ENCODE data around the gene CXCL6. TPM values are rescaled to one million over a fixed set of nuclear protein-coding genes. Genes with fewer than 3 reads are reported as not detected.

The CXCL6 gene
- total RNA-seq, 1 experiment from 2014 or later, result not detected

- Histone ChIP-seq H3K9ac (ENCODE audit: low read length) (no peak within 1 kb of the TSS), H3K27me3 (ENCODE audit: insufficient read depth, low read length) (no peaks in the 10 kb centered on the region), H3K9me3 (ENCODE audit: control insufficient read depth in 1 of 2, insufficient read depth in 1 of 2, low read depth in 1 of 2, low read length in 2 of 2) (no peaks in the 10 kb centered on the region), H3K4me3 (replicated peaks in 1 of 2; ENCODE audit: low read depth in 1 of 2, low read length in 2 of 2) (no peak within 1 kb of the TSS), H3K79me2 (ENCODE audit: insufficient read depth, low read length) (no peaks in the 10 kb centered on the region), H3K36me3 (ENCODE audit: control insufficient read depth in 1 of 2, insufficient read depth in 2 of 2, low read length in 2 of 2) (no peaks in the 10 kb centered on the region), H3K9me2 (ENCODE audit: insufficient read depth) (no peaks in the 10 kb centered on the region), H4K20me1 (ENCODE audit: insufficient read depth) (no peaks in the 10 kb centered on the region), H3K4me2 (ENCODE audit: low read length) (no peak within 1 kb of the TSS), H2AFZ (ENCODE audit: low read depth, low read length, poor library complexity, severe bottlenecking) (no peak within 1 kb of the TSS), H3K4me1 (ENCODE audit: control insufficient read depth in 1 of 2, insufficient read depth in 2 of 2, low read length in 2 of 2) (no peaks in the 10 kb centered on the region), H3K27ac (ENCODE audit: low read depth, low read length) (no peak within 1 kb of the TSS)
- ATAC-seq, result no peak
- RAD21 ChIA-PET (ENCODE audit: low non-redundant PET in 1 of 2, low total read pairs in 2 of 2, uncharacterized antibody in 2 of 2, unreplicated experiment in 2 of 2), result no interaction called here
- no peak for TF ChIP-seq YY1 (IDR thresholded peaks at IDR 0.05; ENCODE audit: extremely low read depth, insufficient replicate concordance, low read depth, low read length)
- TF ChIP-seq, protein P1, sequence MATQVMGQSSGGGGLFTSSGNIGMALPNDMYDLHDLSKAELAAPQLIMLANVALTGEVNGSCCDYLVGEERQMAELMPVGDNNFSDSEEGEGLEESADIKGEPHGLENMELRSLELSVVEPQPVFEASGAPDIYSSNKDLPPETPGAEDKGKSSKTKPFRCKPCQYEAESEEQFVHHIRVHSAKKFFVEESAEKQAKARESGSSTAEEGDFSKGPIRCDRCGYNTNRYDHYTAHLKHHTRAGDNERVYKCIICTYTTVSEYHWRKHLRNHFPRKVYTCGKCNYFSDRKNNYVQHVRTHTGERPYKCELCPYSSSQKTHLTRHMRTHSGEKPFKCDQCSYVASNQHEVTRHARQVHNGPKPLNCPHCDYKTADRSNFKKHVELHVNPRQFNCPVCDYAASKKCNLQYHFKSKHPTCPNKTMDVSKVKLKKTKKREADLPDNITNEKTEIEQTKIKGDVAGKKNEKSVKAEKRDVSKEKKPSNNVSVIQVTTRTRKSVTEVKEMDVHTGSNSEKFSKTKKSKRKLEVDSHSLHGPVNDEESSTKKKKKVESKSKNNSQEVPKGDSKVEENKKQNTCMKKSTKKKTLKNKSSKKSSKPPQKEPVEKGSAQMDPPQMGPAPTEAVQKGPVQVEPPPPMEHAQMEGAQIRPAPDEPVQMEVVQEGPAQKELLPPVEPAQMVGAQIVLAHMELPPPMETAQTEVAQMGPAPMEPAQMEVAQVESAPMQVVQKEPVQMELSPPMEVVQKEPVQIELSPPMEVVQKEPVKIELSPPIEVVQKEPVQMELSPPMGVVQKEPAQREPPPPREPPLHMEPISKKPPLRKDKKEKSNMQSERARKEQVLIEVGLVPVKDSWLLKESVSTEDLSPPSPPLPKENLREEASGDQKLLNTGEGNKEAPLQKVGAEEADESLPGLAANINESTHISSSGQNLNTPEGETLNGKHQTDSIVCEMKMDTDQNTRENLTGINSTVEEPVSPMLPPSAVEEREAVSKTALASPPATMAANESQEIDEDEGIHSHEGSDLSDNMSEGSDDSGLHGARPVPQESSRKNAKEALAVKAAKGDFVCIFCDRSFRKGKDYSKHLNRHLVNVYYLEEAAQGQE (IDR thresholded peaks at IDR 0.05; ENCODE audit: low read depth), result no peak
- no peak for TF ChIP-seq RAD21 (IDR thresholded peaks at IDR 0.05; ENCODE audit: low read depth)
- TF ChIP-seq POLR2AphosphoS5 (IDR thresholded peaks at IDR 0.05; ENCODE audit: low read depth, low read length), result no peak
- no TSS peak for BruUV-seq (replicated peaks)
- no peak for DNase-seq (ENCODE audit: low read depth, low spot score)
- POLR2A ChIA-PET, result no interaction called here
- intact Hi-C loops (cut with micrococcal nuclease), result no loop called here
- CTCF ChIA-PET, result no interaction called here
These were observed 16.8 kb downstream of the CXCL6 start, which contains the start of gene PF4V1 for GRCh38 chr4:73853246-73853704. Gene PF4V1 (plus strand): TSS chr4:73853296. CDS start chr4:73853363, 67 bp downstream.

Data from HCT116 (cell line).